ENCODE results near the gene TBX18.

Gene TBX18

GRCh38 chr6:84652356-84653026 lies 111.9 kb downstream of the TBX18 start:
- Histone ChIP-seq H3K4me1 (ENCODE audit: insufficient read depth, insufficient read length) (no peaks in the 10 kb centered on the region), H3K9me3 (ENCODE audit: insufficient read depth, low read length) (no peaks in the 10 kb centered on the region), H3K36me3 (ENCODE audit: insufficient read depth, insufficient read length, low read length) (no peaks in the 10 kb centered on the region), H3K4me3 (ENCODE audit: insufficient read length, low read depth) (no peak overlapping the region), H3K9ac (ENCODE audit: insufficient read length, low read depth) (no peak overlapping the region), H3K27me3 (ENCODE audit: insufficient read depth, insufficient read length) (no peaks in the 10 kb centered on the region)
- DNase-seq (ENCODE audit: low read depth, low spot score): no peak
- no peak for TF ChIP-seq SUZ12 (IDR thresholded peaks at IDR 0.05; ENCODE audit: extremely low read depth, insufficient read depth, insufficient read length)
- no peak for TF ChIP-seq ZNF274 (IDR thresholded peaks at IDR 0.05; ENCODE audit: low read depth, low read length)
- no peak for TF ChIP-seq YY1 (IDR thresholded peaks at IDR 0.05; ENCODE audit: insufficient read depth, insufficient read length)

- no peaks in the 10 kb centered on the region for H3K36me3 ChIP-seq (ENCODE audit: insufficient read depth, insufficient read length, low read length)
- TF ChIP-seq YY1 (IDR thresholded peaks at IDR 0.05; ENCODE audit: insufficient read depth, insufficient read length) (no peak), SUZ12 (IDR thresholded peaks at IDR 0.05; ENCODE audit: extremely low read depth, insufficient read depth, insufficient read length) (no peak), ZNF274 (IDR thresholded peaks at IDR 0.05; ENCODE audit: low read depth, low read length) (no peak)
- no peak for DNase-seq (ENCODE audit: low read depth, low spot score)
- H3K4me1 ChIP-seq (ENCODE audit: insufficient read depth, insufficient read length): no peaks in the 10 kb centered on the region
- H3K9me3 ChIP-seq (ENCODE audit: insufficient read depth, low read length): no peaks in the 10 kb centered on the region
- no peak overlapping the region for H3K4me3 ChIP-seq (ENCODE audit: insufficient read length, low read depth)
- no peaks in the 10 kb centered on the region for H3K27me3 ChIP-seq (ENCODE audit: insufficient read depth, insufficient read length)
- H3K9ac ChIP-seq (ENCODE audit: insufficient read length, low read depth): no peak overlapping the region
These were observed 112.8 kb downstream of the TBX18 start for GRCh38 chr6:84651583-84651982.

- TF ChIP-seq YY1 (IDR thresholded peaks at IDR 0.05; ENCODE audit: insufficient read depth, insufficient read length): no peak
- TF ChIP-seq SUZ12 (IDR thresholded peaks at IDR 0.05; ENCODE audit: extremely low read depth, insufficient read depth, insufficient read length): no peak
- TF ChIP-seq ZNF274 (IDR thresholded peaks at IDR 0.05; ENCODE audit: low read depth, low read length): no peak
- Histone ChIP-seq H3K9ac (ENCODE audit: insufficient read length, low read depth) (no peak overlapping the region), H3K4me1 (ENCODE audit: insufficient read depth, insufficient read length) (no peaks in the 10 kb centered on the region), H3K36me3 (ENCODE audit: insufficient read depth, insufficient read length, low read length) (no peaks in the 10 kb centered on the region), H3K4me3 (ENCODE audit: insufficient read length, low read depth) (no peak overlapping the region), H3K27me3 (ENCODE audit: insufficient read depth, insufficient read length) (no peaks in the 10 kb centered on the region), H3K9me3 (ENCODE audit: insufficient read depth, low read length) (no peaks in the 10 kb centered on the region)
- DNase-seq (ENCODE audit: low read depth, low spot score): no peak
These were observed 116.0 kb downstream of the TBX18 start for GRCh38 chr6:84648444-84648843.

GRCh38 chr6:84645563-84646266 lies 118.7 kb downstream of the TBX18 start:
- no peak overlapping the region for H3K9ac ChIP-seq (ENCODE audit: insufficient read length, low read depth)
- no peaks in the 10 kb centered on the region for H3K27me3 ChIP-seq (ENCODE audit: insufficient read depth, insufficient read length)
- H3K36me3 ChIP-seq (ENCODE audit: insufficient read depth, insufficient read length, low read length): no peaks in the 10 kb centered on the region
- H3K4me3 ChIP-seq (ENCODE audit: insufficient read length, low read depth): no peak overlapping the region
- H3K9me3 ChIP-seq (ENCODE audit: insufficient read depth, low read length): no peaks in the 10 kb centered on the region
- H3K4me1 ChIP-seq (ENCODE audit: insufficient read depth, insufficient read length): no peaks in the 10 kb centered on the region
- TF ChIP-seq ZNF274 (IDR thresholded peaks at IDR 0.05; ENCODE audit: low read depth, low read length) (no peak), YY1 (IDR thresholded peaks at IDR 0.05; ENCODE audit: insufficient read depth, insufficient read length) (no peak), SUZ12 (IDR thresholded peaks at IDR 0.05; ENCODE audit: extremely low read depth, insufficient read depth, insufficient read length) (no peak)
- no peak for DNase-seq (ENCODE audit: low read depth, low spot score)

- no peak for TF ChIP-seq SUZ12 (IDR thresholded peaks at IDR 0.05; ENCODE audit: extremely low read depth, insufficient read depth, insufficient read length)
- no peak for TF ChIP-seq YY1 (IDR thresholded peaks at IDR 0.05; ENCODE audit: insufficient read depth, insufficient read length)
- no peak for TF ChIP-seq ZNF274 (IDR thresholded peaks at IDR 0.05; ENCODE audit: low read depth, low read length)
- Histone ChIP-seq H3K27me3 (ENCODE audit: insufficient read depth, insufficient read length) (no peaks in the 10 kb centered on the region), H3K4me3 (ENCODE audit: insufficient read length, low read depth) (no peak overlapping the region), H3K9me3 (ENCODE audit: insufficient read depth, low read length) (no peaks in the 10 kb centered on the region), H3K4me1 (ENCODE audit: insufficient read depth, insufficient read length) (no peaks in the 10 kb centered on the region), H3K36me3 (ENCODE audit: insufficient read depth, insufficient read length, low read length) (no peaks in the 10 kb centered on the region), H3K9ac (ENCODE audit: insufficient read length, low read depth) (no peak overlapping the region)
- DNase-seq (ENCODE audit: low read depth, low spot score): no peak
These were observed 119.4 kb downstream of the TBX18 start for GRCh38 chr6:84645000-84645399.

GRCh38 chr6:84643778-84644177 lies 120.6 kb downstream of the TBX18 start:
- no peaks in the 10 kb centered on the region for H3K27me3 ChIP-seq (ENCODE audit: insufficient read depth, insufficient read length)
- H3K36me3 ChIP-seq (ENCODE audit: insufficient read depth, insufficient read length, low read length): no peaks in the 10 kb centered on the region
- H3K9me3 ChIP-seq (ENCODE audit: insufficient read depth, low read length): no peaks in the 10 kb centered on the region
- no peaks in the 10 kb centered on the region for H3K4me1 ChIP-seq (ENCODE audit: insufficient read depth, insufficient read length)
- no peak overlapping the region for H3K9ac ChIP-seq (ENCODE audit: insufficient read length, low read depth)
- no peak overlapping the region for H3K4me3 ChIP-seq (ENCODE audit: insufficient read length, low read depth)
- no peak for DNase-seq (ENCODE audit: low read depth, low spot score)
- TF ChIP-seq YY1 (IDR thresholded peaks at IDR 0.05; ENCODE audit: insufficient read depth, insufficient read length) (no peak), ZNF274 (IDR thresholded peaks at IDR 0.05; ENCODE audit: low read depth, low read length) (no peak), SUZ12 (IDR thresholded peaks at IDR 0.05; ENCODE audit: extremely low read depth, insufficient read depth, insufficient read length) (no peak)

GRCh38 chr6:84641076-84641475 lies 123.3 kb downstream of the TBX18 start:
- Histone ChIP-seq H3K4me1 (ENCODE audit: insufficient read depth, insufficient read length) (no peaks in the 10 kb centered on the region), H3K4me3 (ENCODE audit: insufficient read length, low read depth) (no peak overlapping the region), H3K9ac (ENCODE audit: insufficient read length, low read depth) (no peak overlapping the region), H3K27me3 (ENCODE audit: insufficient read depth, insufficient read length) (no peaks in the 10 kb centered on the region), H3K36me3 (ENCODE audit: insufficient read depth, insufficient read length, low read length) (no peaks in the 10 kb centered on the region), H3K9me3 (ENCODE audit: insufficient read depth, low read length) (no peaks in the 10 kb centered on the region)
- no peak for TF ChIP-seq SUZ12 (IDR thresholded peaks at IDR 0.05; ENCODE audit: extremely low read depth, insufficient read depth, insufficient read length)
- TF ChIP-seq ZNF274 (IDR thresholded peaks at IDR 0.05; ENCODE audit: low read depth, low read length): no peak
- no peak for TF ChIP-seq YY1 (IDR thresholded peaks at IDR 0.05; ENCODE audit: insufficient read depth, insufficient read length)
- no peak for DNase-seq (ENCODE audit: low read depth, low spot score)
